HCT116 (cell line): Measurements from ENCODE around the gene CLEC18A. TPM values are rescaled to one million over a fixed set of nuclear protein-coding genes. Genes with fewer than 3 reads are reported as not detected.

Source experiments
- ATAC-seq: fragments of 200-7000 bp; cut with Tn5 transposase; 2 replicates; pipeline ENCODE4 v1.9.1; 2020; ENCODE audit warnings: mild to moderate bottlenecking, moderate library complexity
- BruUV-seq: library from RNA; stranded (reverse); fragments of 400-500 nt; replicated peaks from 2 replicates; lab custom pipeline; 2021; lab: Mats Ljungman, UMichigan
- CTCF ChIA-PET: fragments of 300-600 bp; sonication (Branson Sonifier 250); formaldehyde crosslinking; loops from one replicate; lab custom pipeline; 2021; ENCODE audit warnings: antibody characterized with exemption; lab: Charles Lee
- POLR2A ChIA-PET: fragments of 300-600, 350-600 bp; sonication (Branson Sonifier 250); formaldehyde crosslinking; loops from one replicate; lab custom pipeline; 2021; ENCODE audit warnings: antibody characterized with exemption; lab: Charles Lee
- RAD21 ChIA-PET, 2 experiments: fragments of 300-600 bp; sonication (Branson Sonifier 250); formaldehyde crosslinking; loops; one replicate each; lab custom pipeline; 2023; ENCODE audit warnings: low total read pairs in 2 of 2; ENCODE audit not compliant: uncharacterized antibody in 2 of 2, unreplicated experiment in 2 of 2, low non-redundant PET in 1 of 2; lab: Charles Lee
- DNase-seq: peaks from one replicate; pipeline ENCODE4 v3.0.0-alpha.2; 2010; ENCODE audit warnings: low read depth, low spot score
- H2AFZ ChIP-seq: fragments of 200-600 bp; shearing (Covaris generic), sonication (generic); 2 replicates; pipeline ENCODE4 v1.6.1; 2017; ENCODE audit warnings: low read depth, mixed run types, mixed read lengths, antibody characterized with exemption, low read length; ENCODE audit not compliant: poor library complexity, severe bottlenecking
- H3K27ac ChIP-seq: 2 replicates; pipeline ENCODE4 v1.5.1; 2012; ENCODE audit warnings: low read depth, low read length
- H3K27me3 ChIP-seq: fragments of 200-600 bp; sonication (generic); 2 replicates; pipeline ENCODE4 v1.6.1; 2016; ENCODE audit warnings: mixed run types, low read length, mixed read lengths; ENCODE audit not compliant: insufficient read depth
- H3K36me3 ChIP-seq, 2 experiments: fragments of 200-500 bp in 1 of 2; fragments of 200-600 bp in 1 of 2; sonication (Bioruptor generic) in 1 of 2; sonication (generic) in 1 of 2; 2 replicates each; pipeline versions ENCODE4 v1.5.1 to v1.6.1; 2014 to 2016; ENCODE audit warnings: low read length in 2 of 2, inconsistent platforms in 1 of 2, mixed read lengths in 1 of 2, mixed run types in 1 of 2; ENCODE audit not compliant: insufficient read depth in 2 of 2, control insufficient read depth in 1 of 2
- H3K4me1 ChIP-seq, 2 experiments: fragments of 200-600 bp in 1 of 2; sonication (generic) in 1 of 2; 2 replicates each; pipeline versions ENCODE4 v1.5.1 to v1.6.1; 2012 to 2017; ENCODE audit warnings: low read length in 2 of 2, inconsistent platforms in 1 of 2, mild to moderate bottlenecking in 1 of 2, mixed read lengths in 1 of 2, mixed run types in 1 of 2, moderate library complexity in 1 of 2; ENCODE audit not compliant: insufficient read depth in 2 of 2, control insufficient read depth in 1 of 2
- H3K4me2 ChIP-seq: fragments of 200-600 bp; sonication (generic); 2 replicates; pipeline ENCODE4 v1.6.1; 2017; ENCODE audit warnings: mixed run types, low read length, mixed read lengths
- H3K4me3 ChIP-seq, 2 experiments: fragments of 200-600 bp in 1 of 2; sonication (generic) in 1 of 2; replicated peaks in 1 of 2; 2 replicates each; pipeline ENCODE4 v1.5.1; 2011 to 2016; ENCODE audit warnings: low read length in 2 of 2, control low read depth in 1 of 2, low read depth in 1 of 2, mild to moderate bottlenecking in 1 of 2, mixed read lengths in 1 of 2, mixed run types in 1 of 2
- H3K79me2 ChIP-seq: fragments of 200-600 bp; sonication (generic); 2 replicates; pipeline ENCODE4 v1.6.1; 2017; ENCODE audit warnings: mild to moderate bottlenecking, mixed run types, low read length, moderate library complexity, mixed read lengths; ENCODE audit not compliant: insufficient read depth
- H3K9ac ChIP-seq: fragments of 200-600 bp; sonication (generic); 2 replicates; pipeline ENCODE4 v1.6.1; 2016; ENCODE audit warnings: low read length, mixed read lengths
- H3K9me2 ChIP-seq: fragments of 200-600 bp; sonication (generic), shearing (Covaris generic); 2 replicates; pipeline ENCODE4 v1.6.1; 2017; ENCODE audit warnings: mixed run types, mild to moderate bottlenecking, moderate library complexity; ENCODE audit not compliant: insufficient read depth
- H3K9me3 ChIP-seq, 2 experiments: fragments of 200-500 bp in 1 of 2; fragments of 200-600 bp in 1 of 2; sonication (Bioruptor generic) in 1 of 2; sonication (generic) in 1 of 2; 2 replicates each; pipeline ENCODE4 v1.6.1; 2014 to 2017; ENCODE audit warnings: low read length in 2 of 2, mixed read lengths in 2 of 2, inconsistent platforms in 1 of 2, low read depth in 1 of 2, mild to moderate bottlenecking in 1 of 2, mixed run types in 1 of 2, moderate library complexity in 1 of 2; ENCODE audit not compliant: control insufficient read depth in 1 of 2, insufficient read depth in 1 of 2
- H4K20me1 ChIP-seq: fragments of 200-600 bp; sonication (generic), shearing (Covaris generic); 2 replicates; pipeline ENCODE4 v1.6.1; 2017; ENCODE audit warnings: mixed run types, mild to moderate bottlenecking, moderate library complexity; ENCODE audit not compliant: insufficient read depth
- CBX3 ChIP-seq: IDR thresholded peaks from 2 replicates; pipeline ENCODE4 v1.6.1; 2012; ENCODE audit warnings: low read depth
- EGR1 ChIP-seq: IDR thresholded peaks from 2 replicates; pipeline ENCODE4 v1.6.1; 2012; ENCODE audit warnings: low read depth
- ELF1 ChIP-seq: IDR thresholded peaks from 2 replicates; pipeline ENCODE4 v1.6.1; 2012; ENCODE audit warnings: low read depth, borderline replicate concordance
- EZH2phosphoT487 ChIP-seq: fragments of 200-600 bp; IDR thresholded peaks from 2 replicates; pipeline ENCODE4 v1.6.1; 2018; ENCODE audit warnings: antibody characterized with exemption, borderline replicate concordance
- JUND ChIP-seq: IDR thresholded peaks from 2 replicates; pipeline ENCODE4 v1.6.1; 2012
- POLR2A ChIP-seq: IDR thresholded peaks from 2 replicates; pipeline ENCODE4 v1.7.0; 2011; ENCODE audit warnings: borderline replicate concordance; ENCODE audit not compliant: insufficient read depth, insufficient read length; ENCODE audit errors: extremely low read depth
- POLR2AphosphoS5 ChIP-seq: IDR thresholded peaks from 2 replicates; pipeline ENCODE4 v1.6.1; 2011; ENCODE audit warnings: mild to moderate bottlenecking, low read depth, low read length, moderate library complexity
- RAD21 ChIP-seq: IDR thresholded peaks from 2 replicates; pipeline ENCODE4 v1.6.1; 2012; ENCODE audit warnings: low read depth, mild to moderate bottlenecking
- SP1 ChIP-seq: IDR thresholded peaks from 2 replicates; pipeline ENCODE4 v1.6.1; 2012; ENCODE audit warnings: low read depth
- intact Hi-C: fragments of 100-400 bp; cut with micrococcal nuclease; formaldehyde crosslinking; loops from 2 replicates; pipeline ENCODE4 v1.10.0; 2022
- total RNA-seq: library from RNA; stranded (reverse); gene quantifications from one replicate; pipeline ENCODE4 v1.2.1, GENCODE V29; 2021; ENCODE audit not compliant: unreplicated experiment
- TF ChIP-seq, protein P1 (sequence below): IDR thresholded peaks from 2 replicates; pipeline ENCODE4 v1.6.1; 2012; ENCODE audit warnings: low read depth
- TF ChIP-seq, protein P2 (sequence below): IDR thresholded peaks from 2 replicates; pipeline ENCODE4 v1.6.1; 2012
- TF ChIP-seq, protein P3 (sequence below): IDR thresholded peaks from 2 replicates; pipeline ENCODE4 v1.6.1; 2012
- TF ChIP-seq, protein P4 (sequence below): IDR thresholded peaks from 2 replicates; pipeline ENCODE4 v1.6.1; 2011; ENCODE audit warnings: mild to moderate bottlenecking, low read length, moderate library complexity; ENCODE audit not compliant: insufficient replicate concordance; ENCODE audit errors: extremely low read depth

The CLEC18A gene
- total RNA-seq, 1 experiment from 2014 or later, result 1.0 TPM

DNA sequence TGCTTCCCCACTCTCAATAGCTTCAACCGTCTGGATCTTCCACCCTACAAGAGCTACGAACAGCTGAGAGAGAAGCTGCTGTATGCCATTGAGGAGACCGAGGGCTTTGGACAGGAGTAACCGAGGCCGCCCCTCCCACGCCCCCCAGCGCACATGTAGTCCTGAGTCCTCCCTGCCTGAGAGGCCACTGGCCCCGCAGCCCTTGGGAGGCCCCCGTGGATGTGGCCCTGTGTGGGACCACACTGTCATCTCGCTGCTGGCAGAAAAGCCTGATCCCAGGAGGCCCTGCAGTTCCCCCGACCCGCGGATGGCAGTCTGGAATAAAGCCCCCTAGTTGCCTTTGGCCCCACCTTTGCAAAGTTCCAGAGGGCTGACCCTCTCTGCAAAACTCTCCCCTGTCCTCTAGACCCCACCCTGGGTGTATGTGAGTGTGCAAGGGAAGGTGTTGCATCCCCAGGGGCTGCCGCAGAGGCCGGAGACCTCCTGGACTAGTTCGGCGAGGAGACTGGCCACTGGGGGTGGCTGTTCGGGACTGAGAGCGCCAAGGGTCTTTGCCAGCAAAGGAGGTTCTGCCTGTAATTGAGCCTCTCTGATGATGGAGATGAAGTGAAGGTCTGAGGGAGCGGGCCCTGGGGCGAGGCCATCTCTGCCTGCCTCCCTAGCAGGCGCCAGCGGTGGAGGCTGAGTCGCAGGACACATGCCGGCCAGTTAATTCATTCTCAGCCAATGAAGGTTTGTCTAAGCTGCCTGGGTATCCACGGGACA, 11.1 kb upstream of the CLEC18A start (continued):
- TF ChIP-seq, protein P1, sequence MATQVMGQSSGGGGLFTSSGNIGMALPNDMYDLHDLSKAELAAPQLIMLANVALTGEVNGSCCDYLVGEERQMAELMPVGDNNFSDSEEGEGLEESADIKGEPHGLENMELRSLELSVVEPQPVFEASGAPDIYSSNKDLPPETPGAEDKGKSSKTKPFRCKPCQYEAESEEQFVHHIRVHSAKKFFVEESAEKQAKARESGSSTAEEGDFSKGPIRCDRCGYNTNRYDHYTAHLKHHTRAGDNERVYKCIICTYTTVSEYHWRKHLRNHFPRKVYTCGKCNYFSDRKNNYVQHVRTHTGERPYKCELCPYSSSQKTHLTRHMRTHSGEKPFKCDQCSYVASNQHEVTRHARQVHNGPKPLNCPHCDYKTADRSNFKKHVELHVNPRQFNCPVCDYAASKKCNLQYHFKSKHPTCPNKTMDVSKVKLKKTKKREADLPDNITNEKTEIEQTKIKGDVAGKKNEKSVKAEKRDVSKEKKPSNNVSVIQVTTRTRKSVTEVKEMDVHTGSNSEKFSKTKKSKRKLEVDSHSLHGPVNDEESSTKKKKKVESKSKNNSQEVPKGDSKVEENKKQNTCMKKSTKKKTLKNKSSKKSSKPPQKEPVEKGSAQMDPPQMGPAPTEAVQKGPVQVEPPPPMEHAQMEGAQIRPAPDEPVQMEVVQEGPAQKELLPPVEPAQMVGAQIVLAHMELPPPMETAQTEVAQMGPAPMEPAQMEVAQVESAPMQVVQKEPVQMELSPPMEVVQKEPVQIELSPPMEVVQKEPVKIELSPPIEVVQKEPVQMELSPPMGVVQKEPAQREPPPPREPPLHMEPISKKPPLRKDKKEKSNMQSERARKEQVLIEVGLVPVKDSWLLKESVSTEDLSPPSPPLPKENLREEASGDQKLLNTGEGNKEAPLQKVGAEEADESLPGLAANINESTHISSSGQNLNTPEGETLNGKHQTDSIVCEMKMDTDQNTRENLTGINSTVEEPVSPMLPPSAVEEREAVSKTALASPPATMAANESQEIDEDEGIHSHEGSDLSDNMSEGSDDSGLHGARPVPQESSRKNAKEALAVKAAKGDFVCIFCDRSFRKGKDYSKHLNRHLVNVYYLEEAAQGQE, result no peak
- TF ChIP-seq, protein P2, sequence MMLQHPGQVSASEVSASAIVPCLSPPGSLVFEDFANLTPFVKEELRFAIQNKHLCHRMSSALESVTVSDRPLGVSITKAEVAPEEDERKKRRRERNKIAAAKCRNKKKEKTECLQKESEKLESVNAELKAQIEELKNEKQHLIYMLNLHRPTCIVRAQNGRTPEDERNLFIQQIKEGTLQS, result no peak
- TF ChIP-seq POLR2AphosphoS5, result no peak
- no peak for TF ChIP-seq JUND
- no peak for TF ChIP-seq POLR2A
- no peak for TF ChIP-seq EZH2phosphoT487
- TF ChIP-seq EGR1, result no peak
- TF ChIP-seq, all 23 proteins: peak for 0

DNA sequence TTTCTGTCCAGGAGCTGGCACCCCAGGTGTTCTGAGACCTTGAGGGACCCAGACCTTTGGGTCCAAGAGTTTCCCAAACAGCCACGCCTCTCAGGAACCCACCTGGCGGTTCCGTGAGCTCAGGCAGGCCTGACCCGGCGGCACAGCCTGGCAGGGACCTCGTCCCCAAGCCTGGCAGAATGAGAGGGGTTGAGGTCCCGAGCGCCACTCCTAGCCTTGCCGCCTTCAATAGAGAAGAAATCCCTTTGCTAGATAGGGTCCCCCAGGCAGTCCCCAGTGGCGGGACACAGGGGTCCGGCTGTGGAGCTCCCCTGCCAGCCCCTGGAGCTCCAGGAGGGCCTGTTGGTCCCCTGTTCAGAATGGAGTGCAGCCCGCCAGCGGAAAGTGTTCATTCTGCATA, 10.5 kb upstream of the CLEC18A start:
- Histone ChIP-seq H3K27ac (no peak overlapping the region), H3K9me3 (no peaks in the 10 kb centered on the region), H3K9ac (no peak overlapping the region), H2AFZ (no peak overlapping the region), H3K9me2 (no peaks in the 10 kb centered on the region), H3K4me2 (no peak overlapping the region), H3K27me3 (no peaks in the 10 kb centered on the region), H3K4me3 (no peak overlapping the region), H3K4me1 (no peaks in the 10 kb centered on the region), H3K36me3 (no peaks in the 10 kb centered on the region; a peak in 2 of 4 replicates), H3K79me2 (no peaks in the 10 kb centered on the region), H4K20me1 (no peaks in the 10 kb centered on the region)
- intact Hi-C loops, result no loop called here
- ChIA-PET POLR2A (no interaction called here), CTCF (interaction anchor here (1.9 kb wide), 1 partner anchor 10 kb away, joined by 7 read pairs; no protein-coding TSS in a partner anchor), RAD21 (no interaction called here)
- BruUV-seq, result no TSS peak
- no peak for ATAC-seq
- TF ChIP-seq, protein P3, sequence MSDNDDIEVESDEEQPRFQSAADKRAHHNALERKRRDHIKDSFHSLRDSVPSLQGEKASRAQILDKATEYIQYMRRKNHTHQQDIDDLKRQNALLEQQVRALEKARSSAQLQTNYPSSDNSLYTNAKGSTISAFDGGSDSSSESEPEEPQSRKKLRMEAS, result no peak
- TF ChIP-seq, protein P4, sequence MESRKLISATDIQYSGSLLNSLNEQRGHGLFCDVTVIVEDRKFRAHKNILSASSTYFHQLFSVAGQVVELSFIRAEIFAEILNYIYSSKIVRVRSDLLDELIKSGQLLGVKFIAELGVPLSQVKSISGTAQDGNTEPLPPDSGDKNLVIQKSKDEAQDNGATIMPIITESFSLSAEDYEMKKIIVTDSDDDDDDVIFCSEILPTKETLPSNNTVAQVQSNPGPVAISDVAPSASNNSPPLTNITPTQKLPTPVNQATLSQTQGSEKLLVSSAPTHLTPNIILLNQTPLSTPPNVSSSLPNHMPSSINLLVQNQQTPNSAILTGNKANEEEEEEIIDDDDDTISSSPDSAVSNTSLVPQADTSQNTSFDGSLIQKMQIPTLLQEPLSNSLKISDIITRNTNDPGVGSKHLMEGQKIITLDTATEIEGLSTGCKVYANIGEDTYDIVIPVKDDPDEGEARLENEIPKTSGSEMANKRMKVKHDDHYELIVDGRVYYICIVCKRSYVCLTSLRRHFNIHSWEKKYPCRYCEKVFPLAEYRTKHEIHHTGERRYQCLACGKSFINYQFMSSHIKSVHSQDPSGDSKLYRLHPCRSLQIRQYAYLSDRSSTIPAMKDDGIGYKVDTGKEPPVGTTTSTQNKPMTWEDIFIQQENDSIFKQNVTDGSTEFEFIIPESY, result no peak
- TF ChIP-seq RAD21, result no peak
- no peak for TF ChIP-seq SP1
- TF ChIP-seq CBX3, result no peak
- TF ChIP-seq ELF1, result no peak
- DNase-seq, result no peak
